Peyer's patch (tissue), 4 donors: ENCODE results near the gene PPP2R5D.
"Not testable (repeated sequence)": the region's sequence is repeated elsewhere in the genome, so short reads cannot be mapped to it uniquely, and the experiment has no call there.

Experiments used
- CTCF ChIP-seq, 6 experiments: fragments of 450-650 bp in 4 of 6; fragments of 200-600 bp in 2 of 6; sonication (generic) in 1 of 6; IDR thresholded peaks; one replicate each; pipeline ENCODE4 v1.5.1; 2017 to 2019; ENCODE audit warnings: antibody characterized with exemption in 6 of 6, mild to moderate bottlenecking in 3 of 6, moderate library complexity in 1 of 6
- POLR2A ChIP-seq, 2 donors: fragments of 450-650 bp; IDR thresholded peaks; one replicate each; pipeline ENCODE4 v1.5.1; 2017; ENCODE audit warnings: antibody characterized with exemption in 2 of 2, mild to moderate bottlenecking in 2 of 2, moderate library complexity in 2 of 2

GRCh38 chr6:43041475-43041874 lies 57.1 kb downstream of the PPP2R5D start:
- TF ChIP-seq POLR2A, CTCF (IDR thresholded peaks at IDR 0.05): not testable (repeated sequence)
